HEK293 (cell line): ENCODE results near the gene XYLT2.

ENCODE experiments used
- CTCF ChIA-PET: fragments of 350-600 bp; formaldehyde crosslinking; extraction: SDS; loops from one replicate; lab custom pipeline; 2021; ENCODE audit warnings: antibody characterized with exemption; lab: Yijun Ruan, JAX
- POLR2A ChIA-PET: fragments of 300-600 bp; formaldehyde crosslinking; extraction: SDS; loops from one replicate; lab custom pipeline; 2020; ENCODE audit warnings: antibody characterized with exemption, inconsistent platforms; lab: Yijun Ruan, JAX
- H3K27ac ChIP-seq: fragments of 200-500 bp; sonication (Bioruptor generic); 2 replicates; pipeline ENCODE4 v1.5.1; 2014; ENCODE audit warnings: low read depth, low read length, control low read depth, inconsistent platforms; ENCODE audit errors: extremely low read depth
- H3K36me3 ChIP-seq, 2 experiments: fragments of 200-500 bp in 1 of 2; sonication (Bioruptor generic) in 1 of 2; 1 replicate in 1 of 2; 2 replicates in 1 of 2; pipeline ENCODE4 v1.5.1; 2014 to 2017; ENCODE audit warnings: inconsistent platforms in 2 of 2, low read length in 2 of 2; ENCODE audit not compliant: control insufficient read depth in 2 of 2, insufficient read depth in 1 of 2
- H3K4me1 ChIP-seq: fragments of 200-500 bp; sonication (Bioruptor generic); 2 replicates; pipeline ENCODE4 v1.5.1; 2014; ENCODE audit warnings: mild to moderate bottlenecking, low read length, inconsistent platforms; ENCODE audit not compliant: control insufficient read depth, insufficient read depth
- H3K4me3 ChIP-seq: 2 replicates; pipeline ENCODE4 v1.5.1; 2011; ENCODE audit warnings: low read depth, mild to moderate bottlenecking, control low read depth, low read length, moderate library complexity
- H3K9me3 ChIP-seq: fragments of 200-500 bp; sonication (Bioruptor generic); 2 replicates; pipeline ENCODE4 v1.5.1; 2014; ENCODE audit warnings: low read depth, low read length, inconsistent platforms; ENCODE audit not compliant: control insufficient read depth, insufficient read depth
- GLI4 ChIP-seq: fragments of 450-650 bp; formaldehyde crosslinking; IDR thresholded peaks from 2 replicates; pipeline ENCODE4 v1.5.1; 2016; ENCODE audit warnings: missing biosample characterization, missing genetic modification characterization
- HOXD13 ChIP-seq: sonication (generic); formaldehyde crosslinking; IDR thresholded peaks from 2 replicates; pipeline ENCODE4 v1.8.0; 2022; ENCODE audit warnings: missing genetic modification reagents, borderline replicate concordance
- YY2 ChIP-seq: fragments of 450-650 bp; formaldehyde crosslinking; IDR thresholded peaks from 2 replicates; pipeline ENCODE4 v1.5.1; 2016; ENCODE audit warnings: missing biosample characterization, missing genetic modification characterization
- ZFP41 ChIP-seq: fragments of 450-650 bp; formaldehyde crosslinking; IDR thresholded peaks from 2 replicates; pipeline ENCODE4 v1.5.1; 2016; ENCODE audit warnings: missing biosample characterization, missing genetic modification characterization, borderline replicate concordance
- ZNF133 ChIP-seq: fragments of 450-650 bp; formaldehyde crosslinking; IDR thresholded peaks from 2 replicates; pipeline ENCODE4 v1.5.1; 2016; ENCODE audit warnings: missing biosample characterization, missing genetic modification characterization
- ZNF146 ChIP-seq: fragments of 450-650 bp; formaldehyde crosslinking; IDR thresholded peaks from 2 replicates; pipeline ENCODE4 v1.5.1; 2016; ENCODE audit warnings: missing biosample characterization, missing genetic modification characterization
- ZNF292 ChIP-seq: fragments of 450-650 bp; formaldehyde crosslinking; IDR thresholded peaks from 2 replicates; pipeline ENCODE4 v1.5.1; 2016; ENCODE audit warnings: low read depth, missing biosample characterization, missing genetic modification characterization, borderline replicate concordance
- ZNF394 ChIP-seq: fragments of 450-650 bp; formaldehyde crosslinking; IDR thresholded peaks from 2 replicates; pipeline ENCODE4 v1.5.1; 2016; ENCODE audit warnings: missing biosample characterization, missing genetic modification characterization, mild to moderate bottlenecking, moderate library complexity, borderline replicate concordance
- ZNF530 ChIP-seq: fragments of 450-650 bp; formaldehyde crosslinking; IDR thresholded peaks from 2 replicates; pipeline ENCODE4 v1.5.1; 2016; ENCODE audit warnings: low read depth, missing biosample characterization, missing genetic modification characterization
- ZNF621 ChIP-seq: fragments of 450-650 bp; formaldehyde crosslinking; IDR thresholded peaks from 2 replicates; pipeline ENCODE4 v1.5.1; 2017; ENCODE audit warnings: missing biosample characterization, missing genetic modification characterization
- ZNF654 ChIP-seq: fragments of 450-650 bp; formaldehyde crosslinking; IDR thresholded peaks from 2 replicates; pipeline ENCODE4 v1.5.1; 2016; ENCODE audit warnings: low read depth, missing biosample characterization, missing genetic modification characterization
- ZNF664 ChIP-seq: fragments of 450-650 bp; formaldehyde crosslinking; IDR thresholded peaks from 2 replicates; pipeline ENCODE4 v1.5.1; 2016; ENCODE audit warnings: missing biosample characterization, missing genetic modification characterization
- ZNF677 ChIP-seq: fragments of 450-650 bp; IDR thresholded peaks from 2 replicates; pipeline ENCODE4 v1.5.0; 2018; ENCODE audit warnings: missing biosample characterization, mild to moderate bottlenecking, missing genetic modification characterization, moderate library complexity
- ZNF791 ChIP-seq: fragments of 450-650 bp; formaldehyde crosslinking; IDR thresholded peaks from 2 replicates; pipeline ENCODE4 v1.5.1; 2016; ENCODE audit warnings: missing biosample characterization, missing genetic modification characterization
- TF ChIP-seq, protein P1 (sequence below): fragments of 450-650 bp; formaldehyde crosslinking; IDR thresholded peaks from 2 replicates; pipeline ENCODE4 v1.5.1; 2016; ENCODE audit warnings: missing biosample characterization, missing genetic modification characterization
- TF ChIP-seq, protein P2 (sequence below): fragments of 450-650 bp; formaldehyde crosslinking; IDR thresholded peaks from 2 replicates; pipeline ENCODE4 v1.5.1; 2016; ENCODE audit warnings: missing biosample characterization, missing genetic modification characterization
- TF ChIP-seq, protein P3 (sequence below): fragments of 450-650 bp; IDR thresholded peaks from 2 replicates; pipeline ENCODE4 v1.5.1; 2018; ENCODE audit warnings: missing biosample characterization, mild to moderate bottlenecking, missing genetic modification characterization

The XYLT2 gene

DNA sequence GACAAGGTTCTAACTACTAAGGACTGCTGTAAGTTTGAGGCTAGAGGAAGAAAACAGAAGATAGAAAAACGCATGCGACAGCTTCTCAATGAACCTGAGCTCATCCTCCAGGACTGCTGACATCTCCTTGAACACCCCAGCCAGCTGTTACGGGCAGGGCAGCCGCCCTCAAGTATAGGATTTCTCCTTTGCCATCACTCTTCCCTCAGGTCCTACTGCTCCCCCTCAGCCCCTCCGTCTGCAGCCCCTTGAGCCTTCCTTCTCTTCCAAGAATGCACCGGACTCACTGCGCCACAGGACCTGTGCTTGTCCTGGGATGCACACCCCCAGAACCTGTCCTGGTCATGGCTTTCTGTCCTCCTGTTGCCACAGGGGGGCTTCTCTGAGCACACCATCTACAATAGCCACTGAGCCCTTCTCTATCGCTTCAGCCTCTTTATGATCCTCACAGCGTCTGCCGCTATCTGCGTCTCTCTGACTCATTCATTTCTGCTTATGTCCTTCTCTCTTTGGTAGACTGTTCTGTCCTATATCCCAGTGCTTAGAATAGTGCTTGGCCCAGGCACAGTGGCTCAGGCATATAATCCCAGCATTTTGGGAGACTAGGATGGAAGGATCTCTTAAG lies 15.7 kb upstream of the XYLT2 start (continued):
- TF ChIP-seq, protein P1, sequence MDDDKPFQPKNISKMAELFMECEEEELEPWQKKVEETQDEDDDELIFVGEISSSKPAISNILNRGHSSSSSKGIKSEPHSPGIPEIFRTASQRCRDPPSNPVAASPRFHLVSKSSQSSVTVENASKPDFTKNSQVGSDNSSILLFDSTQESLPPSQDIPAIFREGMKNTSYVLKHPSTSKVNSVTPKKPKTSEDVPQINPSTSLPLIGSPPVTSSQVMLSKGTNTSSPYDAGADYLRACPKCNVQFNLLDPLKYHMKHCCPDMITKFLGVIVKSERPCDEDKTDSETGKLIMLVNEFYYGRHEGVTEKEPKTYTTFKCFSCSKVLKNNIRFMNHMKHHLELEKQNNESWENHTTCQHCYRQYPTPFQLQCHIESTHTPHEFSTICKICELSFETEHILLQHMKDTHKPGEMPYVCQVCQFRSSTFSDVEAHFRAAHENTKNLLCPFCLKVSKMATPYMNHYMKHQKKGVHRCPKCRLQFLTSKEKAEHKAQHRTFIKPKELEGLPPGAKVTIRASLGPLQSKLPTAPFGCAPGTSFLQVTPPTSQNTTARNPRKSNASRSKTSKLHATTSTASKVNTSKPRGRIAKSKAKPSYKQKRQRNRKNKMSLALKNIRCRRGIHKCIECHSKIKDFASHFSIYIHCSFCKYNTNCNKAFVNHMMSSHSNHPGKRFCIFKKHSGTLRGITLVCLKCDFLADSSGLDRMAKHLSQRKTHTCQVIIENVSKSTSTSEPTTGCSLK (tag by site-specific recombination), result no peak
- TF ChIP-seq YY2 (tag by site-specific recombination) (no peak), ZNF621 (no peak), ZNF394 (tag by site-specific recombination) (no peak), ZNF654 (no peak)
- TF ChIP-seq, protein P2, sequence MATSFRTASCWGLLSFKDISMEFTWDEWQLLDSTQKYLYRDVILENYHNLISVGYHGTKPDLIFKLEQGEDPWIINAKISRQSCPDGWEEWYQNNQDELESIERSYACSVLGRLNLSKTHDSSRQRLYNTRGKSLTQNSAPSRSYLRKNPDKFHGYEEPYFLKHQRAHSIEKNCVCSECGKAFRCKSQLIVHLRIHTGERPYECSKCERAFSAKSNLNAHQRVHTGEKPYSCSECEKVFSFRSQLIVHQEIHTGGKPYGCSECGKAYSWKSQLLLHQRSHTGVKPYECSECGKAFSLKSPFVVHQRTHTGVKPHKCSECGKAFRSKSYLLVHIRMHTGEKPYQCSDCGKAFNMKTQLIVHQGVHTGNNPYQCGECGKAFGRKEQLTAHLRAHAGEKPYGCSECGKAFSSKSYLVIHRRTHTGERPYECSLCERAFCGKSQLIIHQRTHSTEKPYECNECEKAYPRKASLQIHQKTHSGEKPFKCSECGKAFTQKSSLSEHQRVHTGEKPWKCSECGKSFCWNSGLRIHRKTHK (tag by site-specific recombination), result no peak
- TF ChIP-seq, all 188 proteins: peak for 0

DNA sequence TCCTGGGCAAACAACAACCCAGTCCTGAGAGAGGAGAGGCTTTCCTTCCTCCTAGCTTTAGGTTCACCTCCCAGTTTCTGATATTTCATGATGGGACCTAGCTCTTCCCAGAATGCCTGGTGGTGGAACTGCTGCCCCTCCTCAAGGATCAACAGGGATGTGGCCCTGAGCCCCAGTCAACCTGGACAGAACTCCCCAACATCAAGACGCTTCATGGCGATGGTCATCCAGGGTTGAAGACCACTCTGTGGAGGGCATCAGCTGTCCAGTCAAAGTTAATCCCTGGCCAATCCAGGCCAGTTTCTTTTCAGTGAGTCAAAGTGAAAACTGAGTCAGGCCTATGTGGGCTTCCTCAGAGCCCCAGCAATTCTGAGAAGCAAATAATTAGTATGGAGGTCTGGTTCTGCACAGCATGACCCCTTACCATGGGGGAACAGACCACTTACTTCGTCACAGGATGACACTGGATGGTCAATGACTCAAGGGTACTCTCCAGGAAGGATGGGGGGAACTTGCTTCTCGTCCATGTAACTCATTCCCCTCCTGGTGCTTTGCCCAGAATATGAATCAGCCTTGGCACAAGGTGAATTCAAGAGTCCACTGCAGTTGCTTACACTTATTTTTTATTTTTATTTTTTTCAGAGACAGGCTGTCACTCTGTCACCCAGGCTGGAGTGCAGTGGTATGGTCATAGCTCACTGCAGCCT lies 14.7 kb upstream of the XYLT2 start:
- H3K9me3 ChIP-seq, result no peaks in the 10 kb centered on the region
- ChIA-PET CTCF (interaction anchor here (1.2 kb wide), 1 partner anchor 10 kb away, joined by 3 read pairs; no protein-coding TSS in a partner anchor), POLR2A (interaction anchor here (1.1 kb wide), 1 partner anchor 148 kb away, joined by 3 read pairs; no protein-coding TSS in a partner anchor)
- no peaks in the 10 kb centered on the region for H3K36me3 ChIP-seq
- TF ChIP-seq YY2 (tag by site-specific recombination) (no peak), ZNF133 (tag by site-specific recombination) (no peak), ZNF530 (no peak), ZFP41 (no peak), ZNF292 (no peak), GLI4 (tag by site-specific recombination) (no peak)
- TF ChIP-seq, protein P3, sequence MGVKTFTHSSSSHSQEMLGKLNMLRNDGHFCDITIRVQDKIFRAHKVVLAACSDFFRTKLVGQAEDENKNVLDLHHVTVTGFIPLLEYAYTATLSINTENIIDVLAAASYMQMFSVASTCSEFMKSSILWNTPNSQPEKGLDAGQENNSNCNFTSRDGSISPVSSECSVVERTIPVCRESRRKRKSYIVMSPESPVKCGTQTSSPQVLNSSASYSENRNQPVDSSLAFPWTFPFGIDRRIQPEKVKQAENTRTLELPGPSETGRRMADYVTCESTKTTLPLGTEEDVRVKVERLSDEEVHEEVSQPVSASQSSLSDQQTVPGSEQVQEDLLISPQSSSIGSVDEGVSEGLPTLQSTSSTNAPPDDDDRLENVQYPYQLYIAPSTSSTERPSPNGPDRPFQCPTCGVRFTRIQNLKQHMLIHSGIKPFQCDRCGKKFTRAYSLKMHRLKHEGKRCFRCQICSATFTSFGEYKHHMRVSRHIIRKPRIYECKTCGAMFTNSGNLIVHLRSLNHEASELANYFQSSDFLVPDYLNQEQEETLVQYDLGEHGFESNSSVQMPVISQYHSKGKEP (tag by site-specific recombination), result no peak
- H3K4me1 ChIP-seq, result no peaks in the 10 kb centered on the region
- no peak overlapping the region for H3K27ac ChIP-seq
- H3K4me3 ChIP-seq, result no peak overlapping the region

DNA sequence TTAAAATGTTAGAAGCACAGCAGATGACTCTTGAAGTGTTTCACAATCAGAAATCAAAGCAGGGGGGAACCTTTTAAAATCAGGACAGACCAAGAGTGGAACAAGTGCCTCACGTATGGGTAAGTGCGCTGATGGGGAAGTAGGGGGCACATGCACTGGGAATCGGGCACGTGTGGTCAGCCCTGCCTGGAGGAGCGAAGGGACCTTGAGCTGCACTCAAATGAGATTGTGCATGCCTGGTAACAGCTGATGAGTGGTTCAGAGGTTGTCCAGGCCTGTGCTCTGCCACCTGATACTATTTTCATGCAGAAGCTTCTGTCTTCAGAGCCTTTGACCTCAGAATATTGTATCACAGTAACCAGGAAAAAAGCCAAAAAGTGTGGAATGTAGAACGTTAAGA lies 13.7 kb upstream of the XYLT2 start:
- ChIA-PET CTCF (interaction anchor here (0.9 kb wide), 1 partner anchor 171 kb away, joined by 4 read pairs; no protein-coding TSS in a partner anchor), POLR2A (no interaction called here)
- TF ChIP-seq ZNF146 (no peak), ZNF791 (tag by site-specific recombination) (no peak), ZNF664 (tag by site-specific recombination) (no peak), ZNF677 (tag by site-specific recombination) (no peak), HOXD13 (CRISPR knock-in tag) (no peak)
- H3K4me3 ChIP-seq, result no peak overlapping the region
- H3K4me1 ChIP-seq, result no peaks in the 10 kb centered on the region
- H3K9me3 ChIP-seq, result no peaks in the 10 kb centered on the region
- H3K36me3 ChIP-seq, result no peaks in the 10 kb centered on the region
- no peak overlapping the region for H3K27ac ChIP-seq
